Epithelial cell of prostate (primary cell): Measurements from ENCODE around the gene METTL6.
"Not testable (repeated sequence)": the region's sequence is repeated elsewhere in the genome, so short reads cannot be mapped to it uniquely, and the experiment has no call there.

ENCODE experiments used
- DNase-seq: peaks from one replicate; pipeline ENCODE4 v3.0.0-alpha.2; 2011; ENCODE audit warnings: low read depth, low spot score
- H3K27ac ChIP-seq: fragments of 450-650 bp; 2 replicates; pipeline ENCODE4 v1.5.1; 2017; ENCODE audit warnings: mild to moderate bottlenecking

METTL6 gene

GRCh38 chr3:15427182-15427880 lies at the start of gene METTL6, which contains the start of gene EAF1:
Gene METTL6, minus strand, starts transcription at chr3:15427544. Its CDS starts 1,033 bp downstream, at chr3:15426511.
Gene EAF1, plus strand, starts transcription at chr3:15427598. Its CDS starts 182 bp downstream, at chr3:15427780.
- no peak for DNase-seq
- H3K27ac ChIP-seq, result peak within 1 kb of the TSS; percentile 61

- no peak for DNase-seq
- H3K27ac ChIP-seq, result no peak overlapping the region
These were observed 49.0 kb upstream of the METTL6 start for GRCh38 chr3:15476378-15476777.

GRCh38 chr3:15475161-15475560 lies 47.8 kb upstream of the METTL6 start:
- no peak overlapping the region for H3K27ac ChIP-seq
- DNase-seq, result no peak

GRCh38 chr3:15471861-15472260 lies 44.5 kb upstream of the METTL6 start:
- H3K27ac ChIP-seq, result no peak overlapping the region
- DNase-seq, result no peak

GRCh38 chr3:15470849-15471248 lies 43.5 kb upstream of the METTL6 start:
- no peak overlapping the region for H3K27ac ChIP-seq
- DNase-seq, result no peak

DNA sequence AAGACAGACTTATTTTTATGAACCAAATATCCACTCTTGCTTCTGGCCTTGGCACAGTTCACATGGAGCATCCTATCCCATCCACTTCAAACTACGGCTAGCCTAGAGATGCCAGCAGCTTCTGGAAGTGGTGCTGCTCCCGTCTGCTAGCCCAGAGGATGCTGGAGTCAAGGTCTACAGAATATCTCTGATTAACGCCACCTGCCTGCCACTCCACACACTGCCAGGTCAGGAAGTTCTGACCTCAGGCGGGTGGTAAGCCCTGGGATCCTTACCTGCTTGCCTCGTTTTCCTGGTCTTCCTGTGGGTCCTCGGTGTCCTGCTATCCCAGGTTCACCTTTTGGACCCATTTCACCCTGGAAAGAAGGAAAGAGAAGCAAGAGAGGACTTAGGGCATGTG lies 42.9 kb upstream of the METTL6 start:
- DNase-seq, result no peak
- no peak overlapping the region for H3K27ac ChIP-seq

DNA sequence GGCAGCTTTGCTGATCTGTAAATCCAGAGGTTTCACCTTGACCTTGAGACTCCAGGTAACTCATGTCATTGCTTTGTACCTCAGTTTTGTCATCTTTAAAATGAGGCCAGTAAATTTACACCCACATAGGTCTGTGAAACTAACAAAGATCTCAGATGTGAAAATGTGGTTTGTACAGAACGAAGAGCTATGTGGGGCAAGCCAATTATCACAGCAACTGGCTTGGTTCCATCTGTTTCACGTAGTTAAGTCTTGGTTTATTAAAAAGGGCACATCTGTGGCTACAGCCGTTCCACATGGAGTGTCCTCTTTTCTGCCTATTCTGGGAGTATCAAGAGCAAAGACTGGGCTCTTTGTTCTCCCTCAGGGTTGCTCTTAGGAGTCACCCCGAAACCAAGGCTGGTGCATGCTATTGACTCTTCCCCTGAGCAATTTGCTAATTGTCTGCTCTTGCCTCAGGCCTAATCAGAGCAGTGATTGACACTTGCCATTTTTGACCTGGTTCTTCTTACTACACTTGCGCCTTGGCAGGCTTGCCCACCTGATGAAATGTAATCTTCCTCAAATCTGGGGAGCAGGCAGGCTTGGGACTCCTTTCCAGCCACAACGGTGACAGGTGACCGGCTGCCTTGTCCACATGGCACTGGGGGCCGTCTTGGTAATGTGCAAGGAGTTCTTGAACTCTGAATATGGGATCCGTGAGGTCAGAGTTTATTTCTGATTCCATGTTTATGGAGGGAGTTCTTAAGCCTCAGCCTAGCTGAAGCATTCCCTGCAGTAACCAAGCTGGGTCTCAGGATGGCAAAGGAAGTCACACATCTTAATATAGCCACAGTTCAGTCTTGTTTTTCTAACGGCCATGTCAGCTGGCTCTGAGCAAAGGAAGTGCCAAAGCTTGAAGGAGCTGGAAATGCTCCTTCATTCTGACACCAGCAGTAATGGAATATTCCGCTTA lies 40.2 kb upstream of the METTL6 start:
- DNase-seq, result no peak
- H3K27ac ChIP-seq, result no peak overlapping the region

DNA sequence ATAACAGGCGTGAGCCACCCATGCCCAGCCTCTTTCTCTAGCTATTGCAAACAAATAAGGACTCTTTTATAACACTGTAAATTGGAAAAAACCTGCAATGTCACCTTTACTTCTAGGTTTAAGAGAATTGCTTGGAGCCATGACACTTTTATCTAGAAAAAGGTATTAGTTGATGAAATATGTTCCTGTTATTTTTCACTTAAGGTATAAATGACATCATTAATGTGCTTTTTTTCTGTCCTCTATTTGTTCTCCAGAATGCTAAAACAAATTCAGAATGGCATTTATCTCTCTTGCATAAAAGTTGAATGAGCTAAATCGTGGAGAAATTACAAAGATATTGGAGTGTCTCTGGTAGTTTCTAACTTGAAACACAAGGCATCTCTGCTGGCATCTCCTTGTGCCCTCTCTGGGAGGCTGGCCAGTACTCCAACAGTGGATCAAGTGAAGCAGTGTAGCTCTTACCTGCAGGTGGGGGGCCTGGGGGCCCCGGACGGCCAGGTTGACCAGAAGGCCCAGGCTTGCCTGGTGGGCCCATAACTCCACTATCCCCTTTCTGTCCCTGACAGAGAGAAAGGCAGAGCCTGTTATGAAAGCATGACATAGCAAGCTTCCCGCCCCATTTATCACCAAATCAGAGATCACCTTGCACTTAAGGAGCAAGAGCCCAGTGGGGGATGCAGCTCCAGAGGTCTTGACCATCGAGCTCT lies 38.7 kb upstream of the METTL6 start:
- no peak overlapping the region for H3K27ac ChIP-seq
- no peak for DNase-seq

- H3K27ac ChIP-seq, result no peak overlapping the region
- DNase-seq, result no peak
These were observed 35.1 kb upstream of the METTL6 start for GRCh38 chr3:15462451-15462850.

DNA sequence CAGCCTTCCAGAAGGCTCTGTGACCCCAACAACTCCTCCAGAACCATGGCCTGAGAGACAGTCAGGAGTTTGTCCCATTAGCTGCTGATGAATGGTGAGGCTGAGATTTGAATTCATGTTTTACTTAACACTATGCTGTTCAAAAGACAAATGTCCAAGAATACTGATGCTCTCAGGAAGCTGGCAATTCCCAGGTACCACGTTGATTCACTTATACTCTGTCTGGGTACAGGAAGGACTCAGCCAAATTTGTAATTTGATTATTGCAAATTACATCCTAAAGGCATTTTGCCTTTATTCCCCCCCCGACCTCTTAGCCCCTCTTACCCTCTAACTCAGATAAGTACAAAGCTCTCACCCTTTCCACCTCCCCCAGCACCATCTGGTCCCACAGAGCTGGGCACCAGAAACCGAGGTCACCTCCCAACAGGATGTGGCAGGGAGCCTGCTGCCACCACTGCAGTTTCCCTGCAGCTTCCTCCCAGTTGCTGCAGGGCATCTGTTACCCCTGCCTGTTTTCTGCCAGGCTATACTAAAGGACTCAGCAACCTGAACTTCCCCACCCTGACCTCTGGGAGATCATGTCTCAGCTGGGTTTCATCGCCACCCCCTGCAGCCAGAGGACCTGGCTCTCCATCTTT lies 33.7 kb upstream of the METTL6 start:
- no peak overlapping the region for H3K27ac ChIP-seq
- no peak for DNase-seq

DNA sequence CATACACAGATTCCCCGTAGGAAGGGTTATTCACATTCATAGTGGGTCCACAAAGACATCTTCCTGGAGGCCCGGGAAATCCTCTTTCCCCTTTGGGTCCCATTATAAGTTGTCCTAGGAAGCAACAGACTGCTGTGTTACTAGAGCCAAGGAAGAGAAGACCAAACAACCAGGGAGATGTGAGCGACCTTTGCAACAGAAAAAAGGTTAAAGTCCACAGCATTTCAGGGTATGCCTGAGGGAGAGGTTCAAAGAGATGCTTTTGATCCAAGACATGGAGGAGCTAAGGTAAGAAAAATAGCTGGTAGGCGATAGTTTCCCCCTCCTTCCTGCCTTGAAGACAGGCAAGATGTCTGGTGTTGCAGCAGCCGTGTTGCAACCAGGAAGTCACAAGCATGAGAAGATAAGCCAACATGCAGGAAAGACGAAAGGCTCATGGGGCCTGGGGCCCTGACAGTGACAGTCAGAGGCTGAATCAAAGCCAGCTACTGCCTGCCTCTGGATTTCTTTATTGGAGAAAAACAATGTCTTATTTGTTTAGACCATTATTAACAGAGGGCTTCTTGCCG lies 31.0 kb upstream of the METTL6 start:
- DNase-seq, result no peak
- H3K27ac ChIP-seq, result no peak overlapping the region

GRCh38 chr3:15456915-15457314 lies 29.6 kb upstream of the METTL6 start:
- DNase-seq, H3K27ac ChIP-seq: not testable (repeated sequence)

DNA sequence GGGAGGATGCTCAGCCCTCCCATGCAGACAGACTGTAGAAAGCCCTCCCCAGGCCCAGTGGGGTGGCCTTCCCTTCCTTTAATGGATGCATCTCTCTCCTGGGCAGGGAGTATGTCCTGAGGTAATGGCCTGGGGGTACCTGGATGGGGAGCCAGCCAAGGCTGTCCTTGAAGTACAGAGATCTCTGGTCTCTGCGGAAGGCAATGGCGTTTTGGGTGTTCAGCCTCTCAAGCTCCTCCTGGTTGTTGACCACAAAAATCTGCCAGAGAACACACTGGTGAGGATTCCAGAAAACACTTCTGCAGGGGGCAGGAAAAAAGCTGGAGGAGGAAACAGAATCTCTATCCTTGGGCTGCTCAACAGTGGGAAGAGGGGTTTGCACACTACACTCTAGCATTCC lies 29.0 kb upstream of the METTL6 start:
- DNase-seq, result no peak

GRCh38 chr3:15455756-15456155 lies 28.4 kb upstream of the METTL6 start:
- H3K27ac ChIP-seq, result no peak overlapping the region
- no peak for DNase-seq

More for the DNA sequence above, 29.0 kb upstream of the METTL6 start:
- no peak overlapping the region for H3K27ac ChIP-seq

GRCh38 chr3:15454965-15455364 lies 27.6 kb upstream of the METTL6 start:
- no peak overlapping the region for H3K27ac ChIP-seq

GRCh38 chr3:15453991-15454625 lies 26.8 kb upstream of the METTL6 start:
- no peak overlapping the region for H3K27ac ChIP-seq
- no peak for DNase-seq

More at GRCh38 chr3:15454965-15455364, 27.6 kb upstream of the METTL6 start:
- no peak for DNase-seq

- no peak for DNase-seq
- no peak overlapping the region for H3K27ac ChIP-seq
These were observed 26.2 kb upstream of the METTL6 start for GRCh38 chr3:15453501-15453900.

DNA sequence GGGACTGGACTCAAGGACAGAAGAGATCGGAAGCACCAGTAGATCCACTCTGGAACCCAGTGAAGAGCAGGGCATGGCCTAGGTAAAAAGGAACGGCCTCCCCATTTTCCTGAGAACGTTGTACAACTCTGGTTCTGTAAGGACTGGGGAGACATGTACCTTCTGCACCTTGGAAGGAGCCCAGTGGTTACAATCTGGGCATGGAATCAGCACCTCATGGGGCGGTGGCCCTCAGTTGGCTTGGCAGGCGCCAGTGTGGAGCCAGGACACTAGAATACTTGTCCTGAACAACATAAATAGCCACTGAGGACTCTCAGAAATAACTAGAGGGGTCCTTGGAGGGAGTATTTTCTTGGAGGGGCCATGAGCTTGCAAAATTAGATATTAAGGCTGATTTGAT lies 25.6 kb upstream of the METTL6 start:
- H3K27ac ChIP-seq, result no peak overlapping the region
- no peak for DNase-seq

DNA sequence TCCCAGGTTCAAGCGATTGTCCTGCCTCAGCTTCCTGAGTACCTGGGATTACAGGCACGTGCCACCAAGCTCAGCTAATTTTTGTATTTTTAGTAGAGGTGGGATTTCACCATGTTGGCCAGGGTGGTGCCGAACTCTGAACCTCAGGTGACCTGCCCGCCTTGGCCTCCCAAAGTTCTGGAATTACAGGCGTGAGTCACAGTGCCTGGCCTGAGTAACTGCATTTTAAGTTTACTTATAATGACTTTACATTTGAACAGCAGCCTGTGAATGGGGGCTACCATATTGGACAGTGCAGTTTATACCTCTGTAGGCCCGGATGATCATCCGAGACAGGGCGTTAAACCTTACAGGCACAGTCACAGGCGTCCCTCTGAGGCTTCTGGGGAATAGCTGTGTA lies 24.8 kb upstream of the METTL6 start:
- DNase-seq, result no peak
- no peak overlapping the region for H3K27ac ChIP-seq
